Measurements from ENCODE around the gene G6PC2. TPM values are rescaled to one million over a fixed set of nuclear protein-coding genes. Genes with fewer than 3 reads are reported as not detected.

Gene G6PC2
- total RNA-seq, 2 experiments from 2014 or later, result not detected

DNA sequence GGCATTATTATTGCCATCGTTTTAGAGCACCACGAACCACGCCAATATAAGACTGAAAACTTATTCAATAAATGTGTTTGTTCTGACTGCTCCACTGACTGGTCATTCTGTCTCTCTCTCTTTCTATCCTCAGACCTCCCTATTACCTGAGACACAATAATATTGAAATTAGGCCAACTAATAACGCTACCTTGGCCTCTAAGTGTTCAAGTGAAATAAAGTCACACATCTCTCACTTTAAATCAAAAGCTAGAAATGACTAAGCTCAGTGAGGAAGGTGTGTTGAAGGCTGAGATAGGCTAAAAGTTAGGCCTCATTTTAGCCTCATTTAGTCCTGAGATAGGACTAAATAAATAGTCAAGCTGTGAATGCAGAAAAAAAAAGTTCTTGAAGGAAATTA, 38.8 kb downstream of the G6PC2 start:
- ChIA-PET CTCF (interaction anchor here (1.1 kb wide), 1 partner anchor 24 kb away, joined by 3 read pairs; no protein-coding TSS in a partner anchor), POLR2A (no interaction called here)

DNA sequence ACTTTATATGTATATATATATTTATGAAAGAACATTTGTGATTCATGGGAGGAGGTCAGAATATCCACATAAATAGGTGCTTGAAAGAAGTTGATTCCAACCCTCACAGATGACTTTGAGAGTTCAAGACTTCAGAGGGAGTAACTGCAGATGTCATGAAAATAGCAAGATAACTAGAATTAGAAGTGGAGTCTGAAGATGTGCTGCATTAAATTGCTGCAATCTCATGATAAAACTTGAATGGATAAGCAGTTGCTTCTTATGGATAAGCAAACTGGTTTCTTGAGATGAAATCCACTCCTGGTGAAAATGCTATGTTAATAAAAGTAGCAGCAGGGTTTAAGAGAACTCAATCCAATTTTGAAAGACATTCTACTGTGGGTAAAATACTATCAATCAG, 40.2 kb downstream of the G6PC2 start:
- CTCF ChIA-PET, result no interaction called here

DNA sequence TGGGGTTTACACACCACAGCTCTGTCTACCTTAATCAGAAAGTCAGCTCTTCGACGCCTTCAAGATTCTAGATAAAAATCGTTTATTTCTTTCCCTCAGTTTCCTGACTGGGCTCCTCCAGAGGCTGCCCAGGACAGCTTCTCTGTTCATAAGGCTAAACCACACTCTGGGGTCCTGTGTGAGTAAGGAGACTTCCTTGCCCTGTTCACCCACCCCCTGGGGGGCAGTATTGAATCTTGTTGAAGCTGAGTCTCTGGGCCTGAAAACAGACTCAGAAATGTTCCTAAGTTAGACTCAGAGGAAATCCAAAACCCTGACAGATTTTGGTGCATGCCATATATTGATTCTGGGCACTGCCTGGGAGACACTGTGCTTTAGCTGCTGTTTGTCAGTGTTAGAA, 43.0 kb downstream of the G6PC2 start:
- ChIA-PET POLR2A (no interaction called here), CTCF (interaction anchor here (0.5 kb wide), 1 partner anchor 825 kb away, joined by 3 read pairs; no protein-coding TSS in a partner anchor)

More for the DNA sequence above, 40.2 kb downstream of the G6PC2 start:
- POLR2A ChIA-PET, result no interaction called here

DNA sequence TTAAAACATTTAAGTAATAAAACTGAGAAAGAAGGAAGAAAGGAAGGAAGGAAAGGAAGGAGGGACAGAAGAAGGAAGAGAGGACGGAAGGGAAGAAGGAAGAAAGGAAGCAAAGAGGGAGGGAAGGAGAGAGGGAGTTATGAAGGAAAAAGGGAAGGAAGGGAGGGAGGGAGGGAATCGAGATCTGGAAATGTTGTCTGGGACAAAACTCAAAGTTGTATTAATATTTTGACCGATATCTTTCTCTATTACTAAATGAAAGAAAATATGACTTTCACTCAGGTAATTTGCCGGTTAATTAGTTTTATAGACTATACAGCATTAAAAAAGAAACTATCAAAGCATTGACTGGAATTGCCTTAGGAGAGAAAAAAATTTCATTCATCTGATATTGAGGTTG, 44.4 kb downstream of the G6PC2 start:
- ChIA-PET POLR2A (no interaction called here), CTCF (no interaction called here)

DNA sequence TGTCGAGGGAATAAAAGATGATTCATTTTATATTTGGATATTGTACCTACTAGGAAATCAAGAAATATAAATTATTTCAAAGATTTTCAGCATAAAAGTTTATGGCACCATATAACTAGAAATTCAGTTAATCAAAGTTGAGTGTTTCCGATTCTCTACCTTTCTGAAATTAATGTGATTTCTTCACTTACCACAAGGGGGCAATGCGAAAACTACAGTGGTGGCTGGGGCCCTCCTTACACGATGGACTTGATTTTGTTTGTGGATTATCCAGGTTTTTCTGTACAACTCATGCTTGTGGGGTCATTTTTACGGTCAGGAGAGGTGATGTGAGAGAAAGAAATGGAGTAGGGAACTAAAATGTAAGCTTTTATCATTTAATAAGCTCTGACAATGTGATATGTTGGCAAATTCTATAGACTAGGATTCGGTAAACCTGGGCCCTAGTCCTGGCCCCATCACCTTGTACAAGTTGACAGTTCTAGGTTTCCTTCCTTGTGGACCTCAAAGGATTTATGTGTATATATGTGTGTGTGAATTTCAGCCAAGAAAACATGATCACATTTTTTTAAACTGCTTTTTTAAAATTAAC, 47.6 kb downstream of the G6PC2 start:
- ChIA-PET CTCF (interaction anchor here (1.4 kb wide), 1 partner anchor 12 kb away, joined by 3 read pairs; no protein-coding TSS in a partner anchor), POLR2A (no interaction called here)

DNA sequence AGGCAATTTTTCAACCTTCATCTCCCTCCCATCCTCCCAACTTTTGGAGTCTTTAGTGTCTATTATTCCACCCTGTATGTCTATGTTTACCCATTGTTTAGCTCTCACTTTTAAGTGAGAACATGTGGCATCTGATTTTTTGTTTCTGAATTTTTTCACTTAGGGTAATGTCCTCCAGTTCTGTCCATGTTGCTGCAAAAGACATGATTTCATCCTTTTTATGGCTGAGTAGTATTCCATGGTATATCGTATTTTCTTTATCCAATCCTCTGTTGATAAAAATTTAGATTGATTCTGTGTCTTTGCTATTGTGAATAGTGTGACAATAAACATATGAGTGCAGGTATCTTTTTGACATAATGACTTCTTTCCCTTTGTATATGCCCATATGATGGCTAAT, 48.2 kb downstream of the G6PC2 start:
- CTCF ChIA-PET, result interaction anchor here (1.4 kb wide), 1 partner anchor 12 kb away, joined by 3 read pairs; no protein-coding TSS in a partner anchor
- POLR2A ChIA-PET, result no interaction called here

DNA sequence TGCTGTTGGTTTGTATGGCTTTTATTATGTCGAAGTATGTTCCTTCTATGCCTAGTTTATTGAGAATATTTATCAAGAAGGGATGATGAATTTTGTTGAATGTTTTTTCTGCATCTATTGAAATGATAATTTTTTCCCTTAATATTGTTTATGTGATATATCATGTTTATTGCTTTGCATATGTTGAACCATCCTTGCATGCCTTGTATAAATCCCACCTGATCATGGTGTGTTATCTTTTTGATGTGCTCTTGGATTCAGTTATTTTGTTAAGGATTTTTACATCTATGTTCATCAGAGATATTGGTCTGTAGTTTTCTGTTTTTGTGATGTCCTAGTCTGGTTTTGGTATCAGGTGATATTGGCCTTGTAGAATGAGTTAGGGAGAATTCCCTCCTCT, 50.8 kb downstream of the G6PC2 start:
- POLR2A ChIA-PET, result interaction anchor here (0.7 kb wide), 1 partner anchor 152 kb away, joined by 9 read pairs; no protein-coding TSS in a partner anchor
- CTCF ChIA-PET, result interaction anchor here (0.6 kb wide), 1 partner anchor 132 kb away, joined by 3 read pairs; no protein-coding TSS in a partner anchor

DNA sequence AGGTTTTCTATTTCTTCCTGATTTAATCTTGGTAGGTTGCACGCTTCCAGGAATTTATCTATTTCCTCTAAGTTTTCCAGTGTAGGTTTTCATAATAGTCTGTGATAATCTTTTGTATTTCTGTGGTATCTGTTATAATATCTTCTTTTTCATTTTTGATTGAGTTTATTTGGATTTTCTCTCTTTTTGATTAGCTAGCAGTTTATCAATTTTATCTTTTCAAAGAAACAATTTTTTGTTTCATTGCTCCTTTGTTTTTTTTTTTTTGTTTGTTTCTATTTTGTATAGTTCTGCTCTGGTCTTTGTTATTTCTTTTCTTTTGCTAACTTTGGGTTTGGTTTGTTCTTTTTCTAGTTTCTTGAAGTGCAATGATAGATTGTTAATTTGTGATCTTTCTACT, 51.3 kb downstream of the G6PC2 start:
- POLR2A ChIA-PET, result interaction anchor here (0.7 kb wide), 1 partner anchor 151 kb away, joined by 9 read pairs; no protein-coding TSS in a partner anchor

DNA sequence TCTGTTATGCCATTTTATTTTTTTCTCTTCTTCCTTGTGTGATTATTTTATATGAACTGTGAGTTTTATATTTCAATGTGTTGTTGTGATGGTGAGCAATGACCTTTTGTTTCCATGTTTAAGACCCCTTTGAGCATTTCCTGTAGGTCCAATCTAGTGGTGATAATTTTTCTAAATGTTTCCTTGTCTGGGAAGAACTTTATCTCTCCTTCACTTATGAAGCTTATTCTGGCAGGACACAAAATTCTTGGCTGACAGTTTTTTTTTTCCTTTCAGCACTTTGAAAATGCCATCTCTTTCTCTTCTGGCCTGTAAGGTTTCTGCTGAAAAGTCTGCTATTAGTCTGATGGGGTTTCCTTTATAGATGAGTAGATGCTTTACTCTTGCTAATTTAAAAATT, 53.2 kb downstream of the G6PC2 start:
- POLR2A ChIA-PET, result no interaction called here
- CTCF ChIA-PET, result no interaction called here

More for the DNA sequence above, 51.3 kb downstream of the G6PC2 start:
- CTCF ChIA-PET, result interaction anchor here (0.6 kb wide), 1 partner anchor 132 kb away, joined by 3 read pairs; no protein-coding TSS in a partner anchor

DNA sequence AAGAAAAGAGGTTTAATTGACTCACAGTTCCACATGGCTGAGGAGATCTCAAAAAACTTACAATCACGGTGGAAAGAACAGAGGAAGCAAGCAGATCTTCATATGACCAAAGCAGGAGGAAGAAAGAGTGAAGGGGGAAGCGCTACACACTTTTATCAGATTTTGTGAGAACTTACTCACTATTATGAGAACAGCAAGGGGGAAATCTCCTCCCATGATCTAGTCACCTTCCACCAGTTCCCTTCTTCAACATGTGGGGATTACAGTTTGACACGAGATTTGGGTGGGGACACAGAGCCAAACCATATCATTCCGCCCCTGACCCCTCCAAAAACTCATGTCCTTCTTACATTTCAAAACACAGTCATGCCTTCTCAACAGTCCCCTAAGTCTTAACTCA, 54.2 kb downstream of the G6PC2 start:
- ChIA-PET POLR2A (no interaction called here), CTCF (no interaction called here)

DNA sequence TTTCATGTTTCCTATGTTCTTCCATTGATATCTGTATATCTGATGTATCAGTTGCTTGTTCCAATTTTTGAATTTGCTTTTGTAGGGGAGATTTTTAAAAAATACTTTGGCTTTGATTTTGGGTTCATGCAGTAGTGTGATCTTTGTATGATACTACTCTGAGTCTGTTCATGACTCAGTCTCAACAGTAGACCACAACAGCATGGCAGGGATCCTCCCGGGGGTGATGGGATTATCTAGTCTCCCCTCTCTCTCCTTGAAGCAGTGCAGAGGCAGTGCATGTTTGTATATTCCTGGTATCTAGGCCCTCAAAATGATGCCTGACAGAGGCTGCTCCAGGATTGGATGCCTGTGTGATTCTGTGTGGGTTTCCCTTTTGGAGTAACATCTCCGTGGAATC, 55.3 kb downstream of the G6PC2 start:
- POLR2A ChIA-PET, result no interaction called here
- CTCF ChIA-PET, result no interaction called here

Other genes with a start within 250 kb of the G6PC2 start
- gene NOSTRIN, start 98.7 kb upstream of the G6PC2 start, total RNA-seq, result not detected
- gene SPC25, start 10.9 kb upstream of the G6PC2 start, total RNA-seq, result 10 to 100 TPM; 26.8 to 29.0 TPM
- not detected for gene ABCB11, start 130.0 kb downstream of the G6PC2 start, total RNA-seq
- gene DHRS9, start 168.3 kb downstream of the G6PC2 start, total RNA-seq, result under 1 TPM in 1 of 2 experiments, not detected in 1; 0.19 TPM

Data from activated CD8-positive, alpha-beta memory T cell treated with anti-CD3 and anti-CD28 coated beads for 36 hours (primary cell).